PC-3 (cell line): ENCODE measurements around the gene MPIG6B. TPM values are rescaled to one million over a fixed set of nuclear protein-coding genes. Genes with fewer than 3 reads are reported as not detected.

ENCODE experiments used
- ATAC-seq: fragments of 200-7000 bp; cut with Tn5 transposase; 2 replicates; pipeline ENCODE4 v1.9.1; 2020; ENCODE audit warnings: mild to moderate bottlenecking, moderate library complexity
- BruUV-seq: library from RNA; stranded (reverse); fragments of 400-500 nt; replicated peaks from 2 replicates; lab custom pipeline; 2021; lab: Mats Ljungman, UMichigan
- CTCF ChIA-PET: fragments of 300-600 bp; sonication (Branson Sonifier 250); formaldehyde crosslinking; loops from one replicate; lab custom pipeline; 2022; ENCODE audit warnings: antibody characterized with exemption; lab: Charles Lee
- POLR2A ChIA-PET: fragments of 300-600 bp; sonication (Branson Sonifier 250); formaldehyde crosslinking; loops from one replicate; lab custom pipeline; 2022; ENCODE audit warnings: antibody characterized with exemption; ENCODE audit not compliant: unreplicated experiment; lab: Charles Lee
- DNase-seq: peaks from one replicate; pipeline ENCODE4 v3.0.0-alpha.2; 2015
- H2AFZ ChIP-seq: fragments of 300-600 bp; sonication (generic); 2 replicates; pipeline ENCODE4 v1.6.0; 2016; ENCODE audit warnings: antibody characterized with exemption, low read length
- H3F3A ChIP-seq: fragments of 300-600 bp; sonication (generic); one replicate; pipeline ENCODE4 v1.6.0; 2017; ENCODE audit warnings: antibody characterized with exemption, low read length, control low read depth, mild to moderate bottlenecking; ENCODE audit not compliant: unreplicated experiment
- H3K27ac ChIP-seq: fragments of 300-600 bp; sonication (generic); 2 replicates; pipeline ENCODE4 v1.5.1; 2016; ENCODE audit warnings: mild to moderate bottlenecking, low read length
- H3K27me3 ChIP-seq: fragments of 300-600 bp; sonication (generic); 2 replicates; pipeline ENCODE4 v1.6.1; 2016; ENCODE audit warnings: low read length, mixed read lengths
- H3K36me3 ChIP-seq: fragments of 300-600 bp; sonication (generic); 2 replicates; pipeline ENCODE4 v1.6.1; 2016; ENCODE audit warnings: low read depth, mixed run types, low read length, mixed read lengths
- H3K4me1 ChIP-seq: fragments of 300-600 bp; sonication (generic); 2 replicates; pipeline ENCODE4 v1.5.1; 2016; ENCODE audit warnings: low read length; ENCODE audit not compliant: insufficient read depth
- H3K4me2 ChIP-seq: fragments of 300-600 bp; sonication (generic); 2 replicates; pipeline ENCODE4 v1.6.0; 2016; ENCODE audit warnings: low read length
- H3K4me3 ChIP-seq: fragments of 300-600 bp; sonication (generic); 2 replicates; pipeline ENCODE4 v1.5.1; 2016; ENCODE audit warnings: mild to moderate bottlenecking, low read length, mixed read lengths
- H3K79me2 ChIP-seq: fragments of 300-600 bp; sonication (generic); 2 replicates; pipeline ENCODE4 v1.6.1; 2017; ENCODE audit warnings: low read length, mixed read lengths
- H3K9ac ChIP-seq: fragments of 300-600 bp; sonication (generic); 2 replicates; pipeline ENCODE4 v1.6.0; 2016; ENCODE audit warnings: mild to moderate bottlenecking, low read length
- H3K9me2 ChIP-seq: fragments of 300-600 bp; sonication (generic); replicated peaks from 2 replicates; pipeline ENCODE4 v1.6.1; 2016; ENCODE audit warnings: mixed run types, low read length, mixed read lengths
- H3K9me3 ChIP-seq: fragments of 300-600 bp; sonication (generic); 2 replicates; pipeline ENCODE4 v1.6.1; 2016; ENCODE audit warnings: low read length, mixed read lengths
- H4K20me1 ChIP-seq: fragments of 300-600 bp; sonication (generic); 2 replicates; pipeline ENCODE4 v1.6.1; 2016; ENCODE audit warnings: low read length, mixed read lengths
- EZH2 ChIP-seq: fragments of 300-600 bp; sonication (generic); IDR thresholded peaks from one replicate; pipeline ENCODE4 v1.6.1; 2017; ENCODE audit warnings: antibody characterized with exemption, mild to moderate bottlenecking, low read length; ENCODE audit not compliant: unreplicated experiment
- EZH2phosphoT487 ChIP-seq: fragments of 300-600 bp; sonication (generic); IDR thresholded peaks from 2 replicates; pipeline ENCODE4 v1.6.1; 2018; ENCODE audit warnings: mild to moderate bottlenecking, antibody characterized with exemption, low read length, borderline replicate concordance
- intact Hi-C: fragments of 100-400 bp; cut with micrococcal nuclease; formaldehyde crosslinking; loops from 2 replicates; pipeline ENCODE4 v1.9.0; 2023
- total RNA-seq: library from RNA; depleted of rRNA; stranded (reverse); fragments of >200 nt; gene quantifications from 2 replicates; pipeline ENCODE4 v1.2.3, GENCODE V29; 2014
- TF ChIP-seq, protein P1 (sequence below): fragments of 300-600 bp; sonication (generic); conservative IDR thresholded peaks from 2 replicates; pipeline ENCODE4 v1.5.1; 2017; ENCODE audit warnings: antibody characterized with exemption, low read depth, mild to moderate bottlenecking, low read length

Gene MPIG6B
- total RNA-seq, 1 experiment from 2014 or later, result not detected

DNA sequence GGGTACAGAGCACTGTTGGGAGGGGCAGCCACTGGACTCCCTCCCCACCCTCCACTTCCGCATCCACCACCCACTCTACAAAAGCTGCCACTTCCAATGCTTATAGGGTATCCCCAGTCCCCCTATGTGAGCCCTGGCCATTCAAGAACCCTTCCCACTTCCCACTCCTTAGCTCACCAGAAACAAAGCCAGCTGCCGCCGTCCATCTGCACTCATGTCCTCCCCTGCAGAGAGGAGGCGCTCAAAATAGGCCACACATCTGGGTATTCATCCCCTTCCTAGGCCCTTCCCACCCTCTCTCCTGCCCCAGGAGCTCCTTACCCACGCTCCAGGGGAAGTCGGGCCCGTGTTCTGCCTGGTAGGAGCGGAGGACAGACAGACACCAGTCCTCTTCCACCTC is 35.9 kb upstream of the MPIG6B start:
- H2AFZ ChIP-seq, result no peak overlapping the region
- H3K9me3 ChIP-seq, result no peaks in the 10 kb centered on the region
- intact Hi-C loops, result loop anchor here (10.0 kb wide), 2 partner anchors 147 to 177 kb away; partner anchors contain the start of gene NEU1
- no peaks in the 10 kb centered on the region for H3F3A ChIP-seq
- H4K20me1 ChIP-seq, result no peaks in the 10 kb centered on the region
- no TSS peak for BruUV-seq
- no peak overlapping the region for H3K9ac ChIP-seq
- H3K79me2 ChIP-seq, result no peaks in the 10 kb centered on the region
- DNase-seq (no peak), ATAC-seq (no peak)
- no peak overlapping the region for H3K4me2 ChIP-seq
- CTCF ChIA-PET, result no interaction called here
- H3K36me3 ChIP-seq, result peaks cover 8% of the 10 kb centered on the region; the same call in 1 of the 2 replicates
- no peak overlapping the region for H3K4me3 ChIP-seq
- no peaks in the 10 kb centered on the region for H3K27me3 ChIP-seq
- POLR2A ChIA-PET, result no interaction called here
- H3K9me2 ChIP-seq, result no peaks in the 10 kb centered on the region
- TF ChIP-seq EZH2, result no peak
- TF ChIP-seq, protein P1, sequence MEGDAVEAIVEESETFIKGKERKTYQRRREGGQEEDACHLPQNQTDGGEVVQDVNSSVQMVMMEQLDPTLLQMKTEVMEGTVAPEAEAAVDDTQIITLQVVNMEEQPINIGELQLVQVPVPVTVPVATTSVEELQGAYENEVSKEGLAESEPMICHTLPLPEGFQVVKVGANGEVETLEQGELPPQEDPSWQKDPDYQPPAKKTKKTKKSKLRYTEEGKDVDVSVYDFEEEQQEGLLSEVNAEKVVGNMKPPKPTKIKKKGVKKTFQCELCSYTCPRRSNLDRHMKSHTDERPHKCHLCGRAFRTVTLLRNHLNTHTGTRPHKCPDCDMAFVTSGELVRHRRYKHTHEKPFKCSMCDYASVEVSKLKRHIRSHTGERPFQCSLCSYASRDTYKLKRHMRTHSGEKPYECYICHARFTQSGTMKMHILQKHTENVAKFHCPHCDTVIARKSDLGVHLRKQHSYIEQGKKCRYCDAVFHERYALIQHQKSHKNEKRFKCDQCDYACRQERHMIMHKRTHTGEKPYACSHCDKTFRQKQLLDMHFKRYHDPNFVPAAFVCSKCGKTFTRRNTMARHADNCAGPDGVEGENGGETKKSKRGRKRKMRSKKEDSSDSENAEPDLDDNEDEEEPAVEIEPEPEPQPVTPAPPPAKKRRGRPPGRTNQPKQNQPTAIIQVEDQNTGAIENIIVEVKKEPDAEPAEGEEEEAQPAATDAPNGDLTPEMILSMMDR, result no peak
- TF ChIP-seq EZH2phosphoT487, result no peak
- 0 out of 2 replicates have a peak, but pooled peaks cover 3% of the 10 kb centered on the region for H3K4me1 ChIP-seq
- no peak overlapping the region for H3K27ac ChIP-seq

DNA sequence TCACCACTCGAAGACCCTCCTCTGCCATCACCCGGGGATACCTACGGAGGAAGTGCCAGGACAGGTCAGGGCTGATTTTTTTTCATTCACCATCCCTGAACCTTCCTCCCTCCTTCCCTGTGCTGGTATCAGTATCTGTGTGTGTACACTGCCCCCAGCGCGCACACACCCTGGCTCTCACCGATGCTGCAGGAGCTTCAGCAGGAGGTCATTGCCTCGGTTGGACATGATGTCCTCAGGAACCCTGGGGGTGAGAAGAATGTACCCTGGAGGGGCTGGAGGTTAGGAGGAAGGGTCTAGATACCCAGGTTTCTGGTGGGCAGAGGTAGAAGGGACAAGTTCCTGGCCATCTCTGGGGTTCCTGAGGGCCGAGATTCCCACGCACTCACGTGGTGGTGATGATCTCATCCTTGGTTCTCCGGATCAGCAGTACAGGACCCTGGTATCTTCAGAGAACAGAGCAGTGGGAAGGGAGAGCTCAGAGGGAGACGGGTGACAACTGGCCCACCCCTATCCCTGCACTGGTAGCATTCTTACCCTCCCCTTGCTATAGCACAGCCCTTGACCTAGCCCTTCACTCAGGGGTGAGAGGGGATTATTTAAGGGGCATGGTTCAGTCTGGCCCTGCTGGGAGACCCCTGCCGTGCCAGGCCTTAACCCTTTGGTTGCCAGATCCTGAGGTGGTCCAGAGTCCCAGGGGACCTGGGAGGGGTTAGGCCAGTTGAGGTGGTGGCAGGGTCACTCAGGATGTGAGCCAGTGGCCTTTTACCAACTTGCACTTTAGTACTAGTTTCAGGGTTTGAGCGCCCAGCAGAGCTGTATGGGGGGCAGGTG is 35.1 kb upstream of the MPIG6B start:
- H2AFZ ChIP-seq, result no peak overlapping the region
- no peaks in the 10 kb centered on the region for H3K27me3 ChIP-seq
- ATAC-seq (no peak), DNase-seq (no peak)
- no peaks in the 10 kb centered on the region for H3K9me2 ChIP-seq
- H4K20me1 ChIP-seq, result no peaks in the 10 kb centered on the region
- H3K27ac ChIP-seq, result no peak overlapping the region
- 0 out of 2 replicates have a peak, but pooled peaks cover 3% of the 10 kb centered on the region for H3K4me1 ChIP-seq
- H3K9ac ChIP-seq, result no peak overlapping the region
- peaks cover 8% of the 10 kb centered on the region; the same call in 1 of the 2 replicates for H3K36me3 ChIP-seq
- H3K4me3 ChIP-seq, result no peak overlapping the region
- intact Hi-C loops, result loop anchor here (10.0 kb wide), 2 partner anchors 147 to 177 kb away; partner anchors contain the start of gene NEU1
- H3K9me3 ChIP-seq, result no peaks in the 10 kb centered on the region
- no peak overlapping the region for H3K4me2 ChIP-seq
- TF ChIP-seq, protein P1, result no peak
- TF ChIP-seq EZH2phosphoT487 (no peak), EZH2 (no peak)
- H3K79me2 ChIP-seq, result no peaks in the 10 kb centered on the region
- BruUV-seq, result no TSS peak
- POLR2A ChIA-PET, result no interaction called here
- CTCF ChIA-PET, result no interaction called here
- H3F3A ChIP-seq, result no peaks in the 10 kb centered on the region
